Colonic mucosa (tissue), 4 donors: ENCODE results near the gene CD300E. TPM values are rescaled to one million over a fixed set of nuclear protein-coding genes. Genes with fewer than 3 reads are reported as not detected.

Experiments used
- DNase-seq: peaks from one replicate; pipeline ENCODE4 v3.0.0-alpha.2; 2020
- H3K27ac ChIP-seq: fragments of 200-600 bp; one replicate; pipeline ENCODE4 v1.8.0; 2021
- H3K27me3 ChIP-seq: fragments of 200-600 bp; one replicate; pipeline ENCODE4 v1.8.0; 2021
- H3K36me3 ChIP-seq: fragments of 200-600 bp; one replicate; pipeline ENCODE4 v1.8.0; 2021
- H3K4me1 ChIP-seq: fragments of 200-600 bp; one replicate; pipeline ENCODE4 v1.8.0; 2021; ENCODE audit warnings: mild to moderate bottlenecking
- H3K4me3 ChIP-seq: fragments of 200-600 bp; one replicate; pipeline ENCODE4 v1.8.0; 2021
- H3K9ac ChIP-seq, 2 donors: one replicate each; pipeline ENCODE4 v1.7.0; 2013; ENCODE audit warnings: control low read depth in 2 of 2, low read depth in 2 of 2, low read length in 2 of 2
- H3K9me3 ChIP-seq: fragments of 200-600 bp; one replicate; pipeline ENCODE4 v1.8.0; 2021
- intact Hi-C: fragments of 100-400 bp; cut with DNase I; formaldehyde crosslinking; loops from one replicate; pipeline ENCODE4 v1.14.1; 2022
- total RNA-seq, 2 donors: library from RNA; stranded (reverse); fragmentation: NEBNext Ultra II Directional in 1 of 2; extraction: Animal tissue kit (Norgen Biotek cat#: 25700) in 1 of 2; gene quantifications; one replicate each; pipeline ENCODE4 v1.2.1, GENCODE V29; 2021
- TF ChIP-seq, protein P1 (sequence below): fragments of 200-600 bp; IDR thresholded peaks from one replicate; pipeline ENCODE4 v1.8.0; 2022; ENCODE audit warnings: antibody characterized with exemption, mild to moderate bottlenecking
- donor health status: healthy.
- donor health status: DM: no; HTN: no; CAD: no.
- donor health status: DM: no; HTN: no; CAD: no.

The CD300E gene
- total RNA-seq, 2 donors from 2014 or later: 1.2 TPM; not detected in 1

DNA sequence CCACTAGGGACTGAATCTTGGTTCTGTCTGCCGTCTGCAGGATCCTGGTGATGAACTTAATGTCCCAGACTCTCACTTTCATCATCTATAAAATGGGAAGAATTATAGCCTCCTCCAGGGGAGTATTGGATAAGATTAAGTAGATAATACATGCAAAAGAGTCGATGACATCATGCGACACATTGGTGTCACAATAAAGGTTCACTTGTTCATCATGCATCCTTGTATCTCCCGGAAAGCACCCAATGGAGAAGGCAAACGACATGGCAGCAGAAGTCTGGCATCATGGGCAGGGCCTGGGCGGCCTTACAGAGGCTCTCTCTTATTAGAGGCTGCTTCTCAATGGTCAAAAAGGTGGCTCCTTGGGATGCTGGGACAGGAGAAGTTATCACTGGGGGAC lies 35.1 kb upstream of the CD300E start:
- H3K9ac ChIP-seq: no peak overlapping the region
- no peak overlapping the region for H3K4me3 ChIP-seq
- intact Hi-C loops: loop anchor here (10.0 kb wide), 1 partner anchor 76 kb away; the partner anchor contains the start of gene RAB37
- TF ChIP-seq, protein P1, sequence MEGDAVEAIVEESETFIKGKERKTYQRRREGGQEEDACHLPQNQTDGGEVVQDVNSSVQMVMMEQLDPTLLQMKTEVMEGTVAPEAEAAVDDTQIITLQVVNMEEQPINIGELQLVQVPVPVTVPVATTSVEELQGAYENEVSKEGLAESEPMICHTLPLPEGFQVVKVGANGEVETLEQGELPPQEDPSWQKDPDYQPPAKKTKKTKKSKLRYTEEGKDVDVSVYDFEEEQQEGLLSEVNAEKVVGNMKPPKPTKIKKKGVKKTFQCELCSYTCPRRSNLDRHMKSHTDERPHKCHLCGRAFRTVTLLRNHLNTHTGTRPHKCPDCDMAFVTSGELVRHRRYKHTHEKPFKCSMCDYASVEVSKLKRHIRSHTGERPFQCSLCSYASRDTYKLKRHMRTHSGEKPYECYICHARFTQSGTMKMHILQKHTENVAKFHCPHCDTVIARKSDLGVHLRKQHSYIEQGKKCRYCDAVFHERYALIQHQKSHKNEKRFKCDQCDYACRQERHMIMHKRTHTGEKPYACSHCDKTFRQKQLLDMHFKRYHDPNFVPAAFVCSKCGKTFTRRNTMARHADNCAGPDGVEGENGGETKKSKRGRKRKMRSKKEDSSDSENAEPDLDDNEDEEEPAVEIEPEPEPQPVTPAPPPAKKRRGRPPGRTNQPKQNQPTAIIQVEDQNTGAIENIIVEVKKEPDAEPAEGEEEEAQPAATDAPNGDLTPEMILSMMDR: no peak
- DNase-seq: no peak
- no peaks in the 10 kb centered on the region for H3K4me1 ChIP-seq
- no peak overlapping the region for H3K27ac ChIP-seq
- H3K36me3 ChIP-seq: no peaks in the 10 kb centered on the region
- H3K27me3 ChIP-seq: no peaks in the 10 kb centered on the region
- H3K9me3 ChIP-seq: no peaks in the 10 kb centered on the region

DNA sequence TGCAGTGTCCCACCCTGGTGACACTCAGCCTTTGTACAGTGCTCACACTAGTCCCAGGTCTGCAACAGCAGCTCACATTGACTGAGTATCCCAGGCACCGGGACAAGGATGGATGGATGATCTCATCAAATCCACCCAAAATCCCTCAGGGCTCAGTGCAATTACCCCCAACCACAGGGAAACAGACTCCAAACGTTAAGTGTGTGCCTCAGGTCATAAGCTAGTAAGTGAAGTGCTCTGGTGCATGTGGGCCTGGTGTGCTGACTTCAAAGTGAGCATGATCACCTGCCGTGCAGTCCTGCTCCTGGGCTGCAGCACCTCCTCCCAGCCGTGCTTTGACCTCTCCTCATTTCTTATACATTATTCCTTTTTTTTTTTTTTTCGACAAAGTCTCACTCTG lies 31.2 kb upstream of the CD300E start:
- TF ChIP-seq, protein P1: no peak
- H3K36me3 ChIP-seq: no peaks in the 10 kb centered on the region
- no peak for DNase-seq
- no peak overlapping the region for H3K9ac ChIP-seq
- no peak overlapping the region for H3K27ac ChIP-seq
- no peaks in the 10 kb centered on the region for H3K9me3 ChIP-seq
- H3K4me3 ChIP-seq: no peak overlapping the region
- no peaks in the 10 kb centered on the region for H3K4me1 ChIP-seq
- intact Hi-C loops: loop anchor here (10.0 kb wide), 1 partner anchor 80 kb away; the partner anchor contains the start of gene RAB37
- H3K27me3 ChIP-seq: peaks cover 7% of the 10 kb centered on the region

- Histone ChIP-seq H3K27me3 (peaks cover 7% of the 10 kb centered on the region), H3K4me1 (no peaks in the 10 kb centered on the region), H3K36me3 (no peaks in the 10 kb centered on the region), H3K4me3 (no peak overlapping the region), H3K27ac (no peak overlapping the region), H3K9me3 (no peaks in the 10 kb centered on the region), H3K9ac (no peak overlapping the region)
- intact Hi-C loops: loop anchor here (10.0 kb wide), 1 partner anchor 83 kb away; the partner anchor contains the start of gene RAB37
- no peak for DNase-seq
- TF ChIP-seq, protein P1: no peak
These were observed 28.5 kb upstream of the CD300E start for GRCh38 chr17:74652020-74652419.

- Histone ChIP-seq H3K9me3 (no peaks in the 10 kb centered on the region), H3K4me3 (no peak overlapping the region), H3K36me3 (no peaks in the 10 kb centered on the region), H3K4me1 (no peaks in the 10 kb centered on the region), H3K27ac (no peak overlapping the region), H3K9ac (no peak overlapping the region), H3K27me3 (peaks cover 7% of the 10 kb centered on the region)
- intact Hi-C loops: loop anchor here (10.0 kb wide), 1 partner anchor 85 kb away; the partner anchor contains the start of gene RAB37
- DNase-seq: no peak
- TF ChIP-seq, protein P1: no peak
These were observed 26.4 kb upstream of the CD300E start for GRCh38 chr17:74649909-74650308.

DNA sequence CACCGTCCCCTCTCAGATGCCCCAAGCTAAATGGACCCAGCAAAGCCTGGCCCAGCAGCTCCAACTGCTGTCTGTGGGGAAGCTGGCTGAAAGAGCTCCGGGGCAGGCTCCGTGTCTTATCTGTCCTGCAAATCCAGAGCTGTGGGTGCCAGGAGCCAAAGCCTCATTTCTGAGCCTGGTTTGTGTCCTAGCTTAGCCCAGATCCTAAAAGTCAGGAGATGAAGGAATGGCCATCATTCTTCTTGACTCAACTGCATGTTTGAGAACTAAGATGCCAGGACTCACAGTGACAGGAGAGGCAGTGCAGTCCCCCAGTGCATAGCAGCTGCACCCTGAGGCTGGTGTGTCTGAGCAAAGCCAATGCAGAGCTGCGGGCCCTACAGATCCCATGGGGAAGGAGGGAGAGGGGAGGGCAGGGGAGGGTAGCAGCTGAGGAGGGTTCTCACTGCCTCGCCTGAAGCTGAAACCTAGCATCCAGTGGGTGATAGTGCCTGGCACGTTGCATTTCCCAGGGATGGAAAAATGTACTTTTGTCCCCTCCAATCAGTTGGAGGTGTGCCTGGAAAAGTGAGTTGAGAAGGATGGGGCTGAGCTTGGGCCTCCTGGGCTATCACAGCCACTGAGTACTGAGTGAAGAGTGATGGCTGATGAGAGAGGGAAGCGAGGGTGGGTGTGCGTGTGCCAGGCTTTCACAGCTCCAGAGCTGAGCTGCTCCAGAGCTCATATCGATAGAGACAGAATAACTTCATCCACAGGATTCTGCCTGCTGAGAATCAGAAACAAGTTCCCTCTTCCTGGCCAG lies 24.5 kb upstream of the CD300E start:
- Histone ChIP-seq H3K9ac (no peak overlapping the region), H3K27ac (no peak overlapping the region), H3K27me3 (peaks cover 7% of the 10 kb centered on the region), H3K4me3 (no peak overlapping the region), H3K36me3 (no peaks in the 10 kb centered on the region), H3K4me1 (no peaks in the 10 kb centered on the region), H3K9me3 (no peaks in the 10 kb centered on the region)
- TF ChIP-seq, protein P1: no peak
- no peak for DNase-seq
- intact Hi-C loops: no loop called here
